NT2/D1 (cell line): ENCODE data around the gene ACTMAP.

Experiments
- SUZ12 ChIP-seq: IDR thresholded peaks from 2 replicates; pipeline ENCODE4 v1.6.1; 2011; ENCODE audit not compliant: insufficient read length, insufficient read depth; ENCODE audit errors: extremely low read depth
- YY1 ChIP-seq: IDR thresholded peaks from 2 replicates; pipeline ENCODE4 v1.6.1; 2011; ENCODE audit not compliant: insufficient read length, insufficient read depth
- ZNF274 ChIP-seq: IDR thresholded peaks from 2 replicates; pipeline ENCODE4 v1.6.1; 2011; ENCODE audit warnings: mild to moderate bottlenecking, low read depth, low read length

- no peak for TF ChIP-seq YY1
- TF ChIP-seq SUZ12 = no peak
- no peak for TF ChIP-seq ZNF274
Measured at GRCh38 chr19:40695881-40696280, 54.4 kb downstream of the ACTMAP start.
